GM12875 (cell line): Measurements from ENCODE around the gene SH3GLB2.

Source experiments
- H3K4me3 ChIP-seq: one replicate; pipeline ENCODE4 v1.5.1; 2011; ENCODE audit warnings: low read depth, low read length, control low read depth
- TF ChIP-seq, protein P1 (sequence below): IDR thresholded peaks from 2 replicates; pipeline ENCODE4 v1.5.1; 2011; ENCODE audit warnings: low read depth, mild to moderate bottlenecking, control low read depth, inconsistent platforms, low read length, moderate library complexity, borderline replicate concordance; ENCODE audit not compliant: insufficient read depth

Gene SH3GLB2

DNA sequence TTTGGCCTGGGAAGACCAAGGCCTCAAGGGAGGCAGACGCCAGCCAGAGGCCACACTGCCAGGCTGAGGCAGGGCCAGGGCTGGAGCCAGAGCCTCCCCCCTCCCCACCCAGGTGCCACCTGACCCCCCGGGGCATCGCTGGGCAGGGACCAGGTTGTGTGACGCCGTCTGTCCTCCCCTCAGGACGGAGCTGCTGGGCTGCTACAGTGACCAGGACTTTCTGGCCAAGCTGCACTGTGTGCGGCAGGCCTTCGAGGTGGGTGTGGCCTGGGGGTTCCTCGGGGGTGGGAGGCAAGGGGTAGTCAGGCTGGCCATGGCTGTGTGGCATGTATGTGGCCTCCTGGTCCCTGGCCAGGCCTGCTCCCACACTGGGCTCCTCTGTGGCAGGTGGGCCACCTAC, 34.9 kb upstream of the SH3GLB2 start:
- TF ChIP-seq, protein P1, sequence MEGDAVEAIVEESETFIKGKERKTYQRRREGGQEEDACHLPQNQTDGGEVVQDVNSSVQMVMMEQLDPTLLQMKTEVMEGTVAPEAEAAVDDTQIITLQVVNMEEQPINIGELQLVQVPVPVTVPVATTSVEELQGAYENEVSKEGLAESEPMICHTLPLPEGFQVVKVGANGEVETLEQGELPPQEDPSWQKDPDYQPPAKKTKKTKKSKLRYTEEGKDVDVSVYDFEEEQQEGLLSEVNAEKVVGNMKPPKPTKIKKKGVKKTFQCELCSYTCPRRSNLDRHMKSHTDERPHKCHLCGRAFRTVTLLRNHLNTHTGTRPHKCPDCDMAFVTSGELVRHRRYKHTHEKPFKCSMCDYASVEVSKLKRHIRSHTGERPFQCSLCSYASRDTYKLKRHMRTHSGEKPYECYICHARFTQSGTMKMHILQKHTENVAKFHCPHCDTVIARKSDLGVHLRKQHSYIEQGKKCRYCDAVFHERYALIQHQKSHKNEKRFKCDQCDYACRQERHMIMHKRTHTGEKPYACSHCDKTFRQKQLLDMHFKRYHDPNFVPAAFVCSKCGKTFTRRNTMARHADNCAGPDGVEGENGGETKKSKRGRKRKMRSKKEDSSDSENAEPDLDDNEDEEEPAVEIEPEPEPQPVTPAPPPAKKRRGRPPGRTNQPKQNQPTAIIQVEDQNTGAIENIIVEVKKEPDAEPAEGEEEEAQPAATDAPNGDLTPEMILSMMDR: no peak
- H3K4me3 ChIP-seq: no peak overlapping the region

DNA sequence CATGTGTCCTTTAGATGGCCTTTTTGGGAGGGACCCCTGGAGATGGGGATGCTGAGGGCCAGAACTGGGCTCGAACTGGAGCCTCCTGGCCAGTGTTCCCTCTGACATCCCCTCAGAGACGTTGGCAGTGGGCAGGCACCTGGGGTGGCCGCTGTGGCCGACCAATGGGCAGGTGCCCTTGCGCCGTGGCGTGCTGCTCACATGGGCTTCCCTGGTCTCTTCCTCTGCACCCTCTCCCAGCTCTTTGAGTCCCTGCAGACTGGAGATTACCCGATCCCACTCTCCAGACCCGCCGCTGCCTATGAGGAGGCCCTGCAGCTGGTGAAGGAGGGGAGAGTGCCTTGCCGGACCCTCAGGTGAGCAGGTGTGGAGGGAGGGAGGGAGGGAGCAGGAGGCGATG, 32.9 kb upstream of the SH3GLB2 start:
- TF ChIP-seq, protein P1: no peak

DNA sequence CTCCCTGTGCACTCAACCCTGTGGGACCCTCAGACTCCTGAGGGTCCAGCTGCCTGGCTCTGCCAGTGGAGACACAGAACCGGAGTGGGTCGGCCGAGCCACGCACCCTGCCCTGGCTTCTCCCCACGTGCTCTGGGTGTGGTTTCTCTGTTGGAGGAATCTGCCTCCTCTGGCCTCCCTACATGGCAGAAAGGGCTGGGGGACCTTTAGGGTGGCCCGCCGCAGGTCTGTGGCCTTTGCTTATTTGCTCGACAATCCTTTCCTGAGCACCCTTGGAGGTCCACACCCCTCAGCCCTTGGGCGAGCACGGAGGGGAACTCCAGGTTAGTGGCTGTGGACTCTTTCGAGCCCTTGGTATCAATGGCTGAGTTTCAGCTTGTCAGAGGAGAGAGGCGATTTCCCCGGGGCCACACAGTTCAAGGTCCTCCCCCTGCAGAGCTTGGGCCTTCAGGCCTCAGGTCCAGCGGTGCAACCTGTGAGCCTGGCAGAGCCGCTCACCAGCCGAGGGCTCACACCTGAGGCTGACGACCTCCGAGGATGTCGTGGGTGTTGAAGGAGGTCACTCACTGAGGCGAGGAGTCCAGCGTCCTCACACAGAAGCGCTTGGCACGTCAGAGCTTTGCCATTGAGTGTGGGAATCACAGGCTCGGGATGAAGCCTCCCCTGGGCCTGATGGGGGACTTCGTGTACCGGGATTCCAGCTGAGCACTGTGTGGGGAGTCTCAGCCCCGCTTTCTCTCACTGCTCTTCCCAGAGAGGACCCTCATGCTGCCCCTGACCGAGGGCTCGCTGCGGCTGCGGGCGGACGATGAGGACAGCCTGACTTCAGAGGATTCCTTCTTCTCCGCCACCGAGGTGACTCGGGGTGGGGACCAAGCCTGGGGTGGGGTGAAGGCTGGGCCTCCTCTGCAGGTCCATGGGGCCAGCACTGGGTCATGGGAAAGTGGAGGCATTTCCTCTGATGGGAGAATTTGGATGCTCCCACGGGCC, 32.0 kb upstream of the SH3GLB2 start:
- TF ChIP-seq, protein P1: no peak
- H3K4me3 ChIP-seq: no peak overlapping the region

More for the DNA sequence above, 32.9 kb upstream of the SH3GLB2 start:
- H3K4me3 ChIP-seq: no peak overlapping the region

DNA sequence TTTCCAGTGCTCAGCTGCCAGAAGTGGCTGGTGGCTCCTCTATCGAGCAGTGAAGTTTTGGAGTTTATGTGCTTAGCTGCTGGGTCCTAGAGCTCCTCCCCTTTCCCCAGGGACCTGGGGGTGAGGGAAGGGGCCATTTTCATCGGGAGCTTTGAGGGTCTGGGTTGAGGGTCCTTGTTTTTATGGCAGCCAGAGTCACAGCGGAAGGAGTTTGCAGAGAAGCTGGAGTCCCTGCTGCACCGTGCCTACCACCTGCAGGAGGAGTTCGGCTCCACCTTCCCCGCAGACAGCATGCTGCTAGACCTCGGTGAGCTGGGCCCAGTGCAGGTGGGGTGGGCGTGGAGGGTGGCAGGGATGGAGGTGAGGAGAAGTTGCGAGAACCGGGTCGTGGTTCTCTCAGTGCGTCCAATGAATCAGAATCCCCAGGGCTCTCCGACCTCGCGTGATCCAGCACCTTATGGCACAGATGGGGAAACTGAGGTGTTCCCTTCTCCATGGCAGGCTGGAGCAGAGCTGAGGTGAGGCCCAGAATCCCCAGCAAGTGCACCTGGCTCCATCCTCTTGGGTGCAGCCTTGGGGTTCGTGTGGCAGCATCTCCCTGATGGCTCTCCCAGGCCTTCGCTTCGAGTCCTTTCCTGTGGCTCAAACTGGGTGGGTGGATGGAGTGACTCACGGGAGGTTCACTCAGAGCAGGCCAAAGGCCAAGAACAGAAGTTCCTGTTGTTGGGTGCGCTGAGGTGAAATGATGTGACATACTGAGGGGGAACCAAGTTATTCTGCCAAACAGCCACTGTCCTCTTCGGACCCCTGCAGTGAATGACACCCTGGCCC, 31.0 kb upstream of the SH3GLB2 start:
- TF ChIP-seq, protein P1: no peak
- no peak overlapping the region for H3K4me3 ChIP-seq

DNA sequence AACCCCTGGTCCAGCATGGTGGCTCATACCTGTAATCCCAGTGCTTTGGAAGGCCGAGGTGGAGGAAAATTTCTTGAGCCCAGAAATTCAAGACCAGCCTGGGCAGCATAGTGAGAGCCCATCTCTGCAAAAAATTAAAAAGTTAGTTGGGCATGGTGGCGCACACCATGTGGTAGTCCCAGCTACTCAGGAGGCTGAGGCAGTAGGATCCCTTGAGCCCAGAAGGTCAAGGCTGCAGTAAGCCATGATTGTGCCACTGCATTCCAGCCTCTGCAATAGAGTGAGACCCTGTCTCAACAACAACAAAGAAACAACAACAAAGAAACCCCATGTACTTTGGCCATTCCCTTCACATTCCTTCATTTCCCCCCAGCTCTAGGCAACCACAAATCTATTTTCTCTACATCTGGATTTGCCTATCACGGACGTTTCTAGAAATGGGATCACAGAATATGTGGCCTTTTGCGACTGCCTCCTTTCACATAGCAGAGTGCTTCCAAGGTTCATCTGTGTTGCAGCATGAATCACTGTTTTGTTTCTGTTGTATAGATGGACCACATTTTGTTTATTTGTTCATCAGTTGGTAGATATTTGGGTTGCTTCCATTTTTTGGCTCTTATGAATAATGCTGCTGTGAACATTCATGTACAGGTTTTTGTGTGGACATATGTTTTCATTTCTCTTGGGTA, 26.2 kb upstream of the SH3GLB2 start:
- H3K4me3 ChIP-seq: no peak overlapping the region
- TF ChIP-seq, protein P1: no peak

DNA sequence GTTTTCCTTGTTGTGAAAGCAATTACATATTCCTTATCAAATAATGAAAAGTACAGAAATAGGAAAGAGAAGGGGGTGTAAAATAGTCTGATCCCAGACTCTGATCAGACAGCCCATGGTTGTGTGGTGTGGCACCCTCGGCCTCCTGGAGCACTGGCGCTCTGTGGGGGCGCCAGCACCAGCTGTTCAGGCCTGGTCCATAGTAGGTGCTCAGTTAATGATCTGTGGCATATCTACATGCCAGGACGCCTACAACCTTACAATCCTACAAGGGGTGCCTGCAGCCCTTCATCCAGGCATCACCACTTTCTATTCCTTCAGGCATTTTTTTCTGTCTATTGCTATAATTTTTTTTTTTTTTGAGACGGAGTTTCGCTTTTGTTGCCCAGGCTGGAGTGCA, 24.9 kb upstream of the SH3GLB2 start:
- H3K4me3 ChIP-seq: no peak overlapping the region
- TF ChIP-seq, protein P1: no peak
